SK-N-MC (cell line): ENCODE results near the gene NFIL3.

Experiments used
- EZH2 ChIP-seq: fragments of 200-600 bp; sonication (generic); IDR thresholded peaks from one replicate; pipeline ENCODE4 v1.6.1; 2017; ENCODE audit warnings: antibody characterized with exemption
- POLR2AphosphoS5 ChIP-seq: IDR thresholded peaks from 2 replicates; pipeline ENCODE4 v1.6.1; 2012; ENCODE audit warnings: mild to moderate bottlenecking, low read depth, low read length, borderline replicate concordance

DNA sequence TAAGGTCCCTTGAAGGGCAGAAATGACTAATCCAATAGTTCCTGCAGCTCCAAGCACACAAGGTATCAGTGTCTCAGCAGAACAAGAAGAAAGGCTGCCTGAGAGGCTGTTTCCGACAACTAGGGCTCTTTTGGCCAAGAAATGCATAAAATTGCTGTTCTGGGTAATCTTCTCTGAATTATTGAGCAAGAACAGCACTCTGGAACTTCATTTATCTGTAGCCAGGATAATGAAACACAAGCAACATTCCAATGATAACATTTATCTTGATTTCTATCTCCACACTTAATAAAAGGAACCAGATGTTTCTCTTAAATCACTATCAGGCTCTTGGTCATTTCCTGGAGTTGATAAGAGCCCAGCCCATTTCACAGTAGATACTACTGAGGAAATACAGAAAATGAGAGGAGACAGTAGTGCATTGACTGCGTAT, 44.9 kb downstream of the NFIL3 start:
- no peak for TF ChIP-seq POLR2AphosphoS5
- TF ChIP-seq EZH2 = no peak
